ENCODE data around the gene MISP.

Gene MISP

DNA sequence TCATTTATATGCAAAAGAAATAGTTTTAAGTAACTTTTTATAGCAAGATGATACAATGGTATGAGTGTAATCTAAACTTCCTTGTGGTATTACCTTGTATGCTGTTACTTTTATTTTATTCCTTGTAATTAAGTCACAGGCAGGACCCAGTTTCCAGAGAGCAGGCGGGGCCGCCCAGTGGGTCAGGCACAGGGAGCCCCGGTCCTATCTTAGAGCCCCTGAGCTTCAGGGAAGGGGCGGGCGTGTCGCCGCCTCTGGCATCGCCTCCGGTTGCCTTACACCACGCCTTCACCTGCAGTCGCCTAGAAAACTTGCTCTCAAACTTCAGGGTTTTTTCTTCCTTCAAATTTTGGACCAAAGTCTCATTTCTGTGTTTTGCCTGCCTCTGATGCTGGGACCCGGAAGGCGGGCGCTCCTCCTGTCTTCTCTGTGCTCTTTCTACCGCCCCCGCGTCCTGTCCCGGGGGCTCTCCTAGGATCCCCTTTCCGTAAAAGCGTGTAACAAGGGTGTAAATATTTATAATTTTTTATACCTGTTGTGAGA is 60.7 kb downstream of the MISP start:
- FAIRE-seq, result no peak

- FAIRE-seq, result no peak
These were observed 61.3 kb downstream of the MISP start for GRCh38 chr19:812049-812746.

DNA sequence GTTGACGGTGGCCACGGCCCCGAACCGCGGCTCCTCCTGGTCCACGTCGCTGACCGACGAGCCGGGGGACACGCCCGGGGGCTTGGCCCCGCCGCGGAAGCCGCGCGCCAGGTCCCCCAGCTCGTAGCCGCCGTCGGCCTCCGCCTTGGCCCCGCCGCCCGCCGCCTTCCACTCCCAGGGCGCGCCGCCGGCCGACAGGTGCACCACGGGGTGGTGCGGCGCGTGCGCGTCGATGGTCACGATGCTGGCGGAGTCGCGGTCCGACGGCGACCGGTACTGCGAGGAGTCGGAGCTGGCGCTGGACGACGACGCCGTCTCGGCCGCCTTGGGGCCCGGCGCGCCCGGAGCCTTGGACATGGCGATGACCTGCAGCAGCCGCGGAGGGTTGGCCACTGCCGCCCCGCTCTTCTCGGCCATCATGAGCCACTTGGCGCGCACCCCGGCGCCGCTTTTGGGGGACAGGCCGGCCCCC is 61.9 kb downstream of the MISP start:
- FAIRE-seq, result no peak

DNA sequence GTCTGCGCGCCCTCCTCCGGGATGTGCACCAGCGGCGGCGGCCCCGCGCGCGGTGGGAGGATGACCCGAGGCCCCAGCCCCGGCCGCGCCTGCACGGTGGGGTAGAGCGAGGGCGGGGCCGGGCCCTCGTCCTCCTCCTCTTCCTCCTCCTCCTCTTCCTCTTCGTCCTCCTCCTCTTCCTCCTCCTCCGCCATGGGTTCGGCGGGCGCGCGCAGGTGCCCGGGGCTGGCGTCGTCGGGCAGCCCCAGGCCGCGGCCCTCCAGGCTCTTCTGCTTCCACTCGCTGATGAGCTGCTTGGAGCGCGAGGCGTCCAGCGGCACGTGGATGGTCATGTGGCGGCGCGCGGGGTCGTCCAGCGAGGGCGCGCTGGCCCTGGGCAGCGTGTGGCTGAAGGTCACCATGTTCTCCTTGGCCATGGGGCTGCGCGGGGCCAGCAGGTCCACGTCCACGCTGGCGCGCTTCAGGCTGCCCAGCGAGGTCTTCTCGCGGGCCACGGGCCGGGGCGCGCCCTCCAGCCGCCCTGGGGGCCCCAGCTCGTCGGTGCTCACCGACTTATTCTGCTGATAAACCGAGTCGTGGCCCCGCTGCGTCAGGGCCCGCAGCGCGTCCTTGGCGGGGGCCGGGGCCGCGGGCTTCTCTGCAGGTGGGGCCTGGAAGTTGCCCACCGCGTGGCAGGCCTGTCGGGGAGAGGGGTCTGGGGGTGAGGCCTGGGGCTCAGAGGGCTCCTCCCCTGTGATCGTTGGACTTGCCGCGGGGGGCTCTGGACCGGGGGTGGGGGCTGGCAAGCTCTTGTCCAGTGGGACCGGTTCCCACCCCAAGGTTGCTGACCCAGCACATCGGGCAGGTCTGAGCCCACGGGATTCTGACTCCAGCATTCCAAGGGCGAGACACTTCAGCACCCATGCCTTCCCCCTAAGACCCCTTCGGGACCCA is 62.6 kb downstream of the MISP start:
- FAIRE-seq, result no peak
